COLO829 (cell line): ENCODE measurements around the gene CDR2L.
"Not testable (repeated sequence)": the region's sequence is repeated elsewhere in the genome, so short reads cannot be mapped to it uniquely, and the experiment has no call there.

ENCODE experiments used
- DNase-seq: peaks from one replicate; pipeline ENCODE4 v3.0.0; 2012; ENCODE audit warnings: low spot score

Gene CDR2L

DNA sequence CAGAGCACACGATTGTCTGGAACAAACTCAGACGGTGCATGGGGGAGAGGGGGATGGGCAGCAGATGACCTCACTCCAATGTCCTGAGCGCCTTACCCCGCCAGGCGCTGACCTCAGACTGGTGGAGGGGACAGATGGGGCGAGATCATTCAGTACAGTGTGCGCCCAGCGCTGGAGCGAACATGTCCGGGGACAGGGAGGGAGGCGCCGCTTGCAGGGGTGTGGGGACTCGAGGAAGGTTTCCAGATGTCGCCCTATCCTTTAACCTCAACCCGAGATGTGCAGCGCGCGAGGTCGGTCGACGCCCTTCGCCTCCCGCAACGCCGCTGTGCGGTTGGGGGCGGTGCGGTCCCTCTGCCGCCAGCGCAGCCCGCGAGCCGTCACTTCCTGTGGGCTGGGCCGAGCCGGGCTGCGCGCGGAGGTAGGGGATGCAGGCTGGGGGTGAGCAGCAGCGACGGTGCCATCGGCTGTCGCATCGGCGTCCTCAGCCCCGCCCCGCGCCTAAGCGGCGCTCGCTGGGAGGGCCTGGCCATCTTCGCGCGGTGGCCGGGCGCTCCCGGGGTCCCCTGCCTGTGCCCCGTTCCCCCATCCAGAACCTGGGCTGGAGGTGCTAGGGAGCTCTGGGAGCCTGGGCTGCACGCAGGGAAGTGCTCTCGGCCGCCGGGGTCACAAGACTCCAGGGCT, 5.3 kb upstream of the CDR2L start:
- DNase-seq: no peak

DNA sequence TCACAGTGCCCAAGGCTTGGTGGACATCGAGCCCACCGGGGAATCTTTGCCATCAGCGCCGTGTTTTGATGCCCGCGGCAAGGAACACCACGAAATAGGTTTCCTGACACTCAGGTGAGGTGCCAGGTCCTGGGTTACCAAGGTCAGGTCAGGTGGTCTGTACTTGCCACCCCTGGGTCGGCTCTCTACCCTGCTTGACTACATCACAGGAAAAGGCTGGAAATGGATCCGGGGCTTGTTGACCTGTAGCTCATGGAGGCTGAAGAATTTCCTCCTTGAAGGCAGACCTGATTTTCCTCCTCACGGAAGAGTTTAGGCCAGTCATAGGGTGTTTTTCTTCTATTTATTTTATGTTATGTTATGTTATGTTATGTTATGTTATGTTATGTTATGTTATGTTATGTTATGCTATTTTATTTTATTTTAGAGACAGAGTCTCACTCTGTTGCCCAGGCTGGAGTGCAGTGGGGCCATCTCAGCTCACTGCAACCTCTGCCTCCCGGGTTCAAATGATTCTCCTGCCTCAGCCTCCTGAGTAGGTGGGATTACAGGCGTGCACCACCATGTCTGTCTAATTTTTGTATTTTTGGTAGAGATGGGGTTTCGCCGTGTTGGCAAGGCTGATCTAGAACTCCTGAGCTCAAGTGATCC, 4.6 kb upstream of the CDR2L start:
- DNase-seq: not testable (repeated sequence)

DNA sequence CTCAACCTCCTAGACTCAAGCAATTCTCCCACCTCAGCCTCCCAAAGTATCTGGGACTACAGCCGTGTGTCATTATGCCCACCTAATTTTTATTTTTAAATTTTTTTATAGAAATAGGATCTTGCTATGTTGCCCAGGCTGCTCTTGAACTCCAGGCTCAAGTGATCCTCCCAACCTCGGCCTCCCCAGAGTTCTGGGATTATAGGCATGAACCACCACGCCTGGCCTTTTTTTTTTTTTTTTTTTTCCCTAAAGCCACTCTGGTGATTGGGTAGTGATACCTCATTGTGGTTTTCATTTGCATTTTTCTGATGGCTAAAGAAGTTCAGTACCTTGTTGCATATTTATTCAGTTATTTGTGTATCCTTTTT, 1.2 kb upstream of the CDR2L start:
- DNase-seq: no peak

DNA sequence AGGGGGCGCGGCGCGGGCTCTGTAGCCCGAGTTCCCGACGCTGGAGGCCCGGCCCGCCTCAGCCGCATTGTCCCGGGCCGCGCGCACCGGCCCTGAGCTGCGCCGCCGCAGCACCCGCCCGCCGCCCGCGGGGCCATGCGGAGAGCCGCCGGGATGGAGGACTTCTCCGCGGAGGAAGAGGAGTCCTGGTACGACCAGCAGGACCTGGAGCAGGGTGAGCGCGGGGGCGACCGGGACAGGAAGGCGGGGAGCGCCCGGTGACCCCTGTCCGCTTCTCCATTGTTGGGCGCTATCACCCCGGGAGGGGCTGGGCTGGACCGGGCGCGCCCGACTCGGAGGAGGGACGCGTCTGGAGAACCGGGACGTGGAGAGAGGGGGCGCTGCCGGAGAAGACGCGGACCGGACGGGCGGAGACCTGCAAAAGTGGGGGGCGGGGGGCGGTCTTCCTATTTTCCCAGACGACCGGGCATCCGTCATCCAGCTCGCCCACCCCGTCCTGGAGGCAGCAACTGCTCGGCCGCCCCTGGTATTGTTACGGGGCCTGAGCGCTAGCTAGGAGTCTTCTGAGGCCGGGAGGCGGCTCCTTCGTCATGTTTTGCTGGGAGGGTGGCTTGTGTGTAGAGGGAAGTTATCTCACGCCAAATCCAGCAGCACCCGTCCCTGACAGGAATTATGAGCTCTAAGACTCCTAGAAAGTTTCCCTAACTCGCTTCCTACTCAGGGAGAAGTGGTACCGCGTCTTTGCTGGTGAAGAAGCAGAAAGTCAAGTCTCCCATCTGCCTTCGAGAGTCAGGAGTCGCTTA, 678 bp downstream of the CDR2L start:
- no peak for DNase-seq

DNA sequence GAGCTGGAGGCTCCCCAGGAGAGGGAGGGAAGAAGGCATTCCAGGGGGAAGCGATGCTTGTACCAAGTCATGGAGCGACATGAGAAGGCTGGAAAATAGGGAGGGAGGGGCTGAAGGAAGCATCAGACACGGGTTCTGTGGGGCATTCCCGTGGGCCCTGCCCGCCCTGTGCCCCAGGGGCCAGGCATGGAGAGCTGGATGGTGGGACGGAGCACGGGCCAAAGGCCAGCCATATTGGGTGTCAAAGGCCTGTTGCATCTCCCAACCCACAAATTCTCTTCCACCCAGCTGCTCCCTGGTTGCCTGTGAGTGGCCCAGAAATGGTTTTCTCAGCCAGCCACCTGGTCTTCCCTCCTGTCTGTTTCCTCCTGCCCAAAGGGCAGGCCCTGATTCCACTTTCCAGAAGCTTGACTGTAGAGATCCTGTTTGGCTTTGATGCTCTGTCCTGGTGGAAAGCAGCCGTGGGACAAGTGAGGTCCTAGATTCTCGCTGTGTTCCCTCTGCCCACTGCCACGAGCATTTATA, 3.2 kb downstream of the CDR2L start:
- no peak for DNase-seq

DNA sequence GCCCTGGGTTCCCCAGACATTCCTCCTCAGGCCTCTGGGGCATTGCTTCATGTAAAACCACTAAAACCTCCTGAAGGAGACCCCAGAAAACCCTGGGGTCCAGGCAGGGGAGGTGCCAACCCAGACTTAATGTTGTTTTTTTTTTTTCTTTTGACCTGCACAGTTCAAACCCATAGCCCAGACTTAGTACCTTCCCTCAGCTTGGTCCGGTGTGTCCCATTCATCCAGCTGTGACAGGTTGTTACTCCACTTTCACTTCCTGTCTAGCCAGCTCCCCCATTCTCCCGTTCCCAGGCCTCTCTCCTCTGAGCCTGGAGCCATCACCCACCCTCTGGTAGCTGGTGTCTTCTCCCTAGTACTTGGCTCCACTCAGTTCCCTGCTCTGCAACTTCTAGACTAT, 4.8 kb downstream of the CDR2L start:
- no peak for DNase-seq

DNA sequence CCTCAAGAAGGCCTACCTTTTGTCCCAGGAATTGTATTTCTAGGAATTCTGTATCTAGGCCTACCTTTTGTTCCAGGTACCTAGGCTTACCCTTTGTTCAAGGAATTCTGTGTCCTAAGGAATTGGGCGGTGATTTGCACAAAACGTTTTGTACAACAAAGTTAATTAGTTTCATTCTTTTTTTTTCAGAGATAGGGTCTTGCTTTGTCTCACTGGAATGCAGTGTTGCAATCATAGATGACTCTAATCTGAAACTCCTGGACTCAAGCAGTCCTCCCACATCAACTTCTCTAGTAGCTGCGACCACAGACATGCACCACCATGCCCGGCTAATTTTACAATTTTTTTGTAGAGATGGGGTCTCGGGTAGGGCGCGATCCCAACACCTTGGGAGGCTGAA, 7.0 kb downstream of the CDR2L start:
- DNase-seq: no peak

DNA sequence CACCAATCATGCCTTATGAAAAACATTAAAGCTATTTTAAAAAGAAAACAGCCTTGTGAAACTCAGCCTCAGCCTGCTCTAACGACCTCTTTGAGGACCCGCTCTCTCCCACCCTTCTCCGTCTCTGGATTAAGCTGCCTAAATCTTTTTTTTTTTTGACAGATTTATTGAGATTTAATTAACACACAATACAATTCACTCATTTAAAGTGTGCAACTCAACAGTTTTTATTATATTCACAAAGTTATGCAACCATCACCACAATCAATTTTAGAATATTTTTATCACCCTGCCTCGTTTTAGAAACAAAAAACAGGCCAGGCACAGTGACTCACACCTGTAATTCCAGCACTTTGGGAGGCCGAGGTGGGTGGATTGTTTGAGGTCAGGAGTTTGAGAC, 8.4 kb downstream of the CDR2L start:
- DNase-seq: no peak

DNA sequence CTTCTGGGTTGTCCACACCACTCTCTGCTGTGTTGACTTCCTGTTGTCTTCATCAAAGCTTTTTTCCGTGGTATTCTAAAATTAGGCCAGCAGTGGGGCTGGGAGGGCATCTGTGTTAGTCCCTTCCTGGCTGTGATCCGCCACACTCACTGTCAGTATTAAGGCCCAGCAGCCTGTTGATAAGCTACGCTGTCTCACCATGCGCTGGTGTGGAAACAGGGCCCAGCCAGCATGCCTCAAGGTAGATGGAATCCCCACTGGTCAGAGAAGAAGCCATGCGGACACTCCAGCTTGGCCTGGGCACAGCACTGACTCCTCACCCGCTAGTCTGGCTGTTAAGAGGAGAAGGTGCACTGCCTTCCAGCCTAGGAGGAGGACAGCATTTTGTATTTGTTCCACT, 11.4 kb downstream of the CDR2L start:
- no peak for DNase-seq

DNA sequence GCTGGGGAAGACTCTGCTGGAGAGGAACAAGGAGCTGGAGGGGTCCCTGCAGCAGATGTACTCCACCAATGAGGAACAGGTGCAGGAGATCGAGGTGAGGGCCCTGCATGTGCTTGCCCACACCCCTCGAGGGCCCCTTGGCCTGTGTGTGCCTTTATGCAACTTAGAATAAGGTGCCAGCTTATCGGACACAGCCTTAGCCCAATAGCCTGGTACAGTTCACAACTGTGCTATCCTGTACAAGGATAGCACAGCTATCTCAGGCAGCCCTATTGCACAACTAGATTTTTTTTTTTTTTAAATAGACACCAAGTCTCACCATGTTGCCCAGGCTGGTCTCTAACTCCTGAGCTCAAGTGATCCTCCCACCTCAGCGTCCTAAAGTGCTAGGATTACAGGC, 12.1 kb downstream of the CDR2L start:
- no peak for DNase-seq

DNA sequence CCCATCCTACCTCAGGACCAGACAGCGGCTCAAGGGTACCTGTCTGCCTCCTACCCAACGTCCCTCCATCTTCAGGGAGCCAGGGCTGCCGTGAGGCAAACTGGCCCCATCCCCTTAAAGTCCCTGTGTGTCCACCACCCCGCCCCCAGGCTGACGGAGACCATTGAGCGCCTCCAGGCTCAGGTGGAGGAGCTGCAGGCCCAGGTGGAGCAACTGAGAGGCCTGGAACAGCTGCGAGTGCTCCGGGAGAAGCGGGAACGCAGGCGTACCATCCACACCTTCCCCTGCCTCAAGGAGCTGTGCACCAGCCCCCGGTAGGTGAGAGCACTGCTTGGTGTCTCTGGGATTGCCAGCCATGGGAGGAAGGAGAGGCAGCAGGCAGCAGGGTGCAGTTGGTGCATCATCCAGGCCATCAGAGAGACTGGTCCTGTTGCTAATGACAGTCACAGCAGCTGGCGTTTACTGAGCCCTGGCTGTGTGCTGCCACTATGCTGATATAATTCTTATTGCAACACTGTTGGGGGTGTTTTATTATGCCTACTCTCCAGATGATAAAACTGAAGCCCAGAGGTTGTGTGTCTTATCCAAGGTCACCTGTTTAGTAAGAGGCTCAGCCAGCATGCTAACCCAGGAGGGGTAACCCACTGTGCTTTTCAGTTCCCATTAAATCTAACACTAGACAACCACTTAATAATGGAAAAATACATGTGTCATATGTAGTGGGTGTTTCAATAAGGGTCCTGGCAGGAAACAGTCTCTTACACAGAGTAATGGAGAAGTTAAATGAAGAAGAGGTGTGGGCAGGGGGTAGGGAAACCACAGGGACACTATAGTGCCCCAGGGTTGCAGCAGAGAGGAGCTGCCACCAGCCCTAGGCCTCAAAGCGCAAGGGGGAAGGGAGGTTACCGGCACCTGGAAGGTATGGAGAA, 14.7 kb downstream of the CDR2L start:
- DNase-seq: no peak

DNA sequence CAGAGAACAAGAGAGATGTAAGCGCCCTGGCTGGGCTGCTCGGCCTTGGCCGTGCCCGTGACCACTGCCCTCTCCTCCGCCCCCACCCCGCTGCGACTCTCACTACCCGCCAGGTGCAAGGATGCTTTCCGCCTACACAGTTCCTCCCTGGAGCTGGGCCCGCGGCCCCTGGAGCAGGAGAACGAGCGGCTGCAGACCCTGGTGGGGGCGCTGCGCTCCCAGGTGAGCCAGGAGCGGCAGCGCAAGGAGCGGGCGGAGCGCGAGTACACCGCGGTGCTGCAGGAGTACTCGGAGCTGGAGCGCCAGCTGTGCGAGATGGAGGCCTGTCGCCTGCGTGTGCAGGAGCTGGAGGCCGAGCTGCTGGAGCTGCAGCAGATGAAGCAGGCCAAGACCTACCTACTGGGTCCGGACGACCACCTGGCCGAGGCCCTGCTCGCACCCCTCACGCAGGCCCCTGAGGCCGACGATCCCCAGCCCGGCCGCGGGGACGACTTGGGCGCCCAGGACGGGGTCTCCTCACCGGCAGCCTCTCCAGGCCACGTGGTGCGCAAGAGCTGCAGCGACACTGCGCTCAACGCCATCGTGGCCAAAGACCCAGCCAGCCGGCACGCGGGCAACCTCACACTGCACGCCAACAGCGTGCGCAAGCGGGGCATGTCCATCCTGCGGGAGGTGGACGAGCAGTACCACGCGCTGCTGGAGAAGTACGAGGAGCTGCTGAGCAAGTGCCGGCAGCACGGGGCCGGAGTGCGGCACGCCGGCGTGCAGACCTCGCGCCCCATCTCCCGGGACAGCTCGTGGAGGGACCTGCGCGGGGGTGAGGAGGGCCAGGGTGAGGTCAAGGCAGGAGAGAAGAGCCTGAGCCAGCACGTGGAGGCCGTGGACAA, 15.9 kb downstream of the CDR2L start:
- DNase-seq: no peak

DNA sequence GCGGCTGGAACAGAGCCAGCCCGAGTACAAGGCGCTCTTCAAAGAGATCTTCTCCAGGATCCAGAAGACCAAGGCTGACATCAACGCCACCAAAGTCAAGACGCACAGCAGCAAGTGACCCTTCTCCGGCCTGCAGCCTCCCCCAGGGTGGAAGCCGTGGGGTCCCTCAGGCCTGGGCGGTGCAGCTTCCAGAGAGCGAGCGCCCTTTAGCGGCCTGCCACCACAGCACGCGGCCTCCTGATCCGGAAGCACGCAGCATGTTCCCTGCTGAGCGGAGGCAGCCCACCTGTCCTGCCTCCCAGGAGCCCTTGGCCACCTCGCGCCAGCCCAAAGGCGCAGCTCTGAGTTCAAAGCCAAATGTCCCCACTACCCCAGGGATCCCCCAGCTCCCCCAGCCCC, 16.5 kb downstream of the CDR2L start:
- DNase-seq: no peak

DNA sequence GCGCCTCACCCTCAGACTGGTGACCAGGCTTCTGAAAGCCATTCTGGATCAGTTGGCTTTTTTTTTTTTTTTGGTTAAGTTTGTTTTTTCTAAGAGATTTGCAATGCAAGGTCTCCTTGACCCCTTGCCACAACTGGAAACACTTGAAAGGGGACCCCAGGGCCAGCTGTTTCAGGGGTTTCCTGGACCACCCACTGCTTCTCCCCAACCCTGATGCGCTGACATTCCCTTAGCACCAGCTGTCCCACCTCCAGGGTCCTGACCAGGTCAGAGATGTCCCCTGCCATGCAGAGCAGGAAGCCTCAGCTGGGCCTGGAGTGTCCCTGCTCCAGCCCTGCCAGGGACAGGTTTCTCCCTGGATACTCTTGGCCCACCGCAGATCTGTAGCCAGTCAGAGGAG, 16.9 kb downstream of the CDR2L start:
- DNase-seq: no peak

DNA sequence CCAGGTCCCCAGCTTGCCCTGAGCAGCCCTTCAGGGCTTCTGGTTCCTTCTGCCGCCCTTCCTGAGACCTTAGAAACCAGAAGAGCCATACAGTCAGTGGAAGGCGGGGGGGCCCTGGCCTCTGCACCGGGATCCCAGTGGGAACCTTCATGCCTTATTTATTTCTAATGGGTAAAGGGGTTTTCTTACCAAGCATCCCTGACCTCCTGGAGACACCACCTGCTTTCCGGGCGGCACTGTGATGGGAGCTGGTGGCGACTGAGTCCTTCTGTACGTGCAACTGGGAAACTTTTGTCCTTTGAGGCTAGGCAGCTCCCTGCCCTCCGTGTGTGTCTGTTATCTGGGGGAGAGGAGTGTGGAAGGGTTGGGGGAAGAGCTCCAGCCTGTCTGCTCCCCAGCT, 17.9 kb downstream of the CDR2L start:
- no peak for DNase-seq

DNA sequence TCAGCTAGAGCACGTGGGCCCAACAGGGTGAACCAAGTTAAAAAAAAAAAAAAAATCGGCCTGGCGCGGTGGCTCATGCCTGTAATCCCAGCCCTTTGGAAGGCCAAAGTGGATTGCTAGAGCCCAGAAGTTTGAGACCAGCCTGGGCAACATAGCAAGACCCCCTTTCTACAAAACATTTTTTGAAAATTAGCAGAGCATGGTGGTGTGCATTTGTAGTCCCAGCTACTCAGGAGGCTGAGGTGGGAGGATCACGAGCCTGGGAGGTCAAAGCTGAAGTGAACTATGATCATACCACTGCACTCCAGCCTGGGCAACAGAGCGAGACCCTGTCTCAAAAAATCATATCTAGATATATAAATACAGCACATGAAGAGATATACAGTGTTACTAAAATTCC, 18.7 kb downstream of the CDR2L start:
- not testable (repeated sequence) for DNase-seq

DNA sequence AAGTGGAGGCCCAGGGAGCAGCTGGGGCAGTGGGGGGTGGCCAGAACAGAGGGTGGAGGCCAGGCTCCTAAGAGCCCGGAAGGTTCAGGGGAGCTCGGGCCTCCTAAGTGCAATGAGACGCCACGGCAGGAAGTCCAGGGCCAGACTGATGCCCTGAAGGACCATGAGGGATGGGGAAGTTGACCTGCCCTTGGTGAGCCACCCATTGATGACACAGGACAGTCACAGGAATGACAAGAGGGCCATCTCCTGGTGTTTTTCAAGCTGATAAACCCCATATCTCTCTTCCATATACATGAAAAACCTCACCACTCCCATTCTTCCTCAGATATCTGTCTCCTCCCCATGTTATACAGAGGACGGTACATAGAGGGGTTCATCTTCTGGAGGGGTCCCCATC, 19.2 kb downstream of the CDR2L start:
- no peak for DNase-seq

DNA sequence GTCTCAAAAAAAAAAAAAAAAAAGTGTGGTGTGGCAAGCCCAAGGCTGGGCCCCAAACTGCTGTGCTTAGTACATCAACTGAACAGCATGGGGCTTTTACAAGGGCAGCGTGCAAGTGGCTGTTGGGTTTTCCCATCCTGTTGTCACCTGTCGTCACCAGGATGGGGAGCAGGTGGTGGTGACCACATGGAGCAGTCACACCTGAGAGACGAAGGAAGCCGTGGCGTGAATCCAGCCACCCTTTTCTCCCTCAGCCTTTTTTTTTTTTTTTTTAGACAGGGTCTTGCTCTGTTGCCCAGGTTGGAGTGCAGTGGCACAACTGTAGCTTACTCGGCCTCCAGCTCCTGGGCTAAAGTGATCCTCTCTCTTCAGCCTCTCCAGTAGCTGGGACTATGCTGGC, 20.9 kb downstream of the CDR2L start:
- DNase-seq: no peak

DNA sequence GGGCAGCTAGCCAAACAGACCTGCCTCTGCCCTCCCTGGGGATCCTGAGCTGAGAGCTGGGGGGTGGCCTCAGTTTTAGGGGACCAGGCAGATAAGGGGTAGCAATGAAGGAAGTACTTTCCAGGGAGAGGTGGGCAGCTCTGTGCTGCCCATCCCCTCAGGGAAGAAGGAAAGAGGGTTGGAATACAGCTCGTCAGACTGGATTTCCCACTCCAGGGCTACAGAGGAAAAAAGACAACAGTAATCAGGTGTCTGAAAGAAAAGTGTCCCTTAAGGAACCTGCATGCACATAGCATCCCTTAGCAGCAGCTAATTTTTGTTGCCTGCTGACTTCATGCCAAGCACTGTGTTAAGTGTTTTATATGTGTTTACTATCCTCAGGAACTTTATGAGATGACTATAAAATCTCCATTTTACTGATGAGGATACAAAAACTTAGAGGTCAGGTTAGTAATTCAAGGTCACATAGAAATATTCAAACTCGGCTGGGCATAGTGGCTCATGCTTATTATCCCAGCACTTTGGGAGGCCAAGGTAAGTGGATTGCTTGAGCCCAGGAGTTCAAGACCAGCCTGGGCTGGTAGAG, 21.8 kb downstream of the CDR2L start:
- DNase-seq: no peak

DNA sequence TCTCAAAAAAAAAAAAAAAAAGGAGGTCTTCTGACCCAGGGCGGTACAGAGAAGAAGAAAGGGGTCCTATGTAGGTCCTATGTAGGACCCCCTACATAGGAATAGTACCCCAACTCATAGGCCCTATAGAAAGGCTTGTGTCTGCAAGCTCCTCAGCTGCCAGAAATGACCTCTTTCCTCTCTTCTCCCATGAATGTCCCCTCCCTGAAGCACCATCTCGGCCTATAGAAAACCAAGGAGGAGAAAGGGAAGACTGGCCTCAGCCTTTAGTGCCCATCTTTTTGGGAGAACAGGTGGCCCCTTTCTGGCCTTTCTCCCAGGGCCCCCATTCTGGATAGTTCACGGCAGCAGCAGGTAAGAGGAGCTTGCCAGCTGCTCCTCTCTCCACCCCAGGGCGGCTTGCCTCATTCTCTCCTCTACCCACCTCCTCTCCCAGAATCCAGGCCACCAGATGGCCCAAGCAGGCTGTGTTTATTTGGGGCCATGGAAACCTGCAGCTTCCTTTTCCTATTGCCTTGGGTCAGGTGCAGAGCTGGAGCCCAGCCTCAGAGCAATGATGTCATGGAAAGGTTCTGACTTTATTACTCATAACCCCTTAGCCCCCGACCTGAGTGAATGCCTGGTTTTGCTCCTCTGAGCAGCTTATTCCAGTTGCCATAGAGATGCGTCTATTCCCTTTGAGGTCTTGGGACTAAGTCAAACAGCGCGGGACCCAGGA, 23.4 kb downstream of the CDR2L start:
- DNase-seq: no peak
